GM04503 (cell line): ENCODE measurements around the gene ALX1.
"Not testable (repeated sequence)": the region's sequence is repeated elsewhere in the genome, so short reads cannot be mapped to it uniquely, and the experiment has no call there.

Source experiments
- DNase-seq: peaks from one replicate; pipeline ENCODE4 v3.0.0-alpha.2; 2012; ENCODE audit warnings: low read depth

ALX1 gene

GRCh38 chr12:85301051-85301450 lies 21.0 kb downstream of the ALX1 start:
- DNase-seq, result no peak

GRCh38 chr12:85308374-85308773 lies 28.4 kb downstream of the ALX1 start:
- DNase-seq, result no peak

- no peak for DNase-seq
Measured at GRCh38 chr12:85309125-85309566, 29.1 kb downstream of the ALX1 start.

- DNase-seq, result no peak
Measured at GRCh38 chr12:85310025-85310424, 30.0 kb downstream of the ALX1 start.

- DNase-seq, result no peak
Measured at GRCh38 chr12:85310456-85311076, 30.5 kb downstream of the ALX1 start.

GRCh38 chr12:85317866-85318636 lies 38.0 kb downstream of the ALX1 start:
- DNase-seq, result not testable (repeated sequence)

GRCh38 chr12:85322715-85323114 lies 42.7 kb downstream of the ALX1 start:
- DNase-seq, result no peak

- DNase-seq, result no peak
Measured at GRCh38 chr12:85325442-85325841, 45.4 kb downstream of the ALX1 start.

- no peak for DNase-seq
Measured at GRCh38 chr12:85329913-85330312, 49.9 kb downstream of the ALX1 start.

GRCh38 chr12:85348779-85349178 lies 68.8 kb downstream of the ALX1 start:
- no peak for DNase-seq

GRCh38 chr12:85350356-85350755 lies 70.3 kb downstream of the ALX1 start:
- DNase-seq, result no peak
